ENCODE data around the gene OR1N2. TPM values are rescaled to one million over a fixed set of nuclear protein-coding genes. Genes with fewer than 3 reads are reported as not detected.
"Not testable (repeated sequence)": the region's sequence is repeated elsewhere in the genome, so short reads cannot be mapped to it uniquely, and the experiment has no call there.

Gene OR1N2
- total RNA-seq, 1 experiment from 2014 or later = not detected

- no peaks in the 10 kb centered on the region for H3K4me1 ChIP-seq (ENCODE audit: insufficient read depth, low read length, poor library complexity, severe bottlenecking)
- no peak for DNase-seq (ENCODE audit: low spot score)
- H3K4me3 ChIP-seq (ENCODE audit: low read depth, low read length, poor library complexity, severe bottlenecking) = no peak overlapping the region
- H3K27me3 ChIP-seq (replicated peaks; ENCODE audit: insufficient read depth, low read depth, low read length, poor library complexity) = no peaks in the 10 kb centered on the region
- H3K36me3 ChIP-seq (ENCODE audit: insufficient read depth, low read length, poor library complexity, severe bottlenecking) = no peaks in the 10 kb centered on the region
- POLR2A ChIA-PET (ENCODE audit: low non-redundant PET) = interaction anchor here (0.5 kb wide), 1 partner anchor 134 kb away, joined by 7 read pairs; no protein-coding TSS in a partner anchor
- intact Hi-C loops (cut with micrococcal nuclease; ENCODE audit: unreplicated experiment) = no loop called here
- H3K9me3 ChIP-seq (ENCODE audit: low read depth, low read length, poor library complexity, severe bottlenecking) = no peaks in the 10 kb centered on the region
- no peak overlapping the region for H3K27ac ChIP-seq (ENCODE audit: low read depth, low read length, poor library complexity, severe bottlenecking)
- TF ChIP-seq EZH2 (IDR thresholded peaks at IDR 0.05; ENCODE audit: borderline replicate concordance, low read depth, low read length, poor library complexity, severe bottlenecking) = no peak
- TF ChIP-seq CTCF (conservative IDR thresholded peaks at IDR 0.05; ENCODE audit: low read depth, low read length) = no peak
- CTCF ChIA-PET = no interaction called here
- no TSS peak for BruUV-seq (replicated peaks)
These were observed 19.5 kb downstream of the OR1N2 start for GRCh38 chr9:122572456-122572855.

- CTCF ChIA-PET = no interaction called here
- no peak for DNase-seq (ENCODE audit: low spot score)
- Histone ChIP-seq H3K36me3 (ENCODE audit: insufficient read depth, low read length, poor library complexity, severe bottlenecking) (no peaks in the 10 kb centered on the region), H3K27me3 (replicated peaks; ENCODE audit: insufficient read depth, low read depth, low read length, poor library complexity) (no peaks in the 10 kb centered on the region), H3K4me1 (ENCODE audit: insufficient read depth, low read length, poor library complexity, severe bottlenecking) (no peaks in the 10 kb centered on the region), H3K4me3 (ENCODE audit: low read depth, low read length, poor library complexity, severe bottlenecking) (no peak overlapping the region), H3K27ac (ENCODE audit: low read depth, low read length, poor library complexity, severe bottlenecking) (no peak overlapping the region), H3K9me3 (ENCODE audit: low read depth, low read length, poor library complexity, severe bottlenecking) (no peaks in the 10 kb centered on the region)
- POLR2A ChIA-PET (ENCODE audit: low non-redundant PET) = no interaction called here
- TF ChIP-seq CTCF (conservative IDR thresholded peaks at IDR 0.05; ENCODE audit: low read depth, low read length) (no peak), EZH2 (IDR thresholded peaks at IDR 0.05; ENCODE audit: borderline replicate concordance, low read depth, low read length, poor library complexity, severe bottlenecking) (no peak)
- intact Hi-C loops (cut with micrococcal nuclease; ENCODE audit: unreplicated experiment) = no loop called here
- no TSS peak for BruUV-seq (replicated peaks)
These were observed 27.0 kb downstream of the OR1N2 start for GRCh38 chr9:122579874-122580273.

- no peaks in the 10 kb centered on the region for H3K9me3 ChIP-seq (ENCODE audit: low read depth, low read length, poor library complexity, severe bottlenecking)
- intact Hi-C loops (cut with micrococcal nuclease; ENCODE audit: unreplicated experiment) = no loop called here
- no peak for DNase-seq (ENCODE audit: low spot score)
- no peaks in the 10 kb centered on the region for H3K36me3 ChIP-seq (ENCODE audit: insufficient read depth, low read length, poor library complexity, severe bottlenecking)
- H3K27me3 ChIP-seq (replicated peaks; ENCODE audit: insufficient read depth, low read depth, low read length, poor library complexity) = no peaks in the 10 kb centered on the region
- BruUV-seq (replicated peaks) = no TSS peak
- POLR2A ChIA-PET (ENCODE audit: low non-redundant PET) = no interaction called here
- CTCF ChIA-PET = no interaction called here
- H3K27ac ChIP-seq (ENCODE audit: low read depth, low read length, poor library complexity, severe bottlenecking) = no peak overlapping the region
- no peak for TF ChIP-seq EZH2 (IDR thresholded peaks at IDR 0.05; ENCODE audit: borderline replicate concordance, low read depth, low read length, poor library complexity, severe bottlenecking)
- TF ChIP-seq CTCF (conservative IDR thresholded peaks at IDR 0.05; ENCODE audit: low read depth, low read length) = no peak
- H3K4me3 ChIP-seq (ENCODE audit: low read depth, low read length, poor library complexity, severe bottlenecking) = no peak overlapping the region
- no peaks in the 10 kb centered on the region for H3K4me1 ChIP-seq (ENCODE audit: insufficient read depth, low read length, poor library complexity, severe bottlenecking)
These were observed 27.4 kb downstream of the OR1N2 start for GRCh38 chr9:122580360-122580759.

- H3K27ac ChIP-seq (ENCODE audit: low read depth, low read length, poor library complexity, severe bottlenecking); H3K4me3 ChIP-seq (ENCODE audit: low read depth, low read length, poor library complexity, severe bottlenecking); CTCF ChIA-PET; H3K36me3 ChIP-seq (ENCODE audit: insufficient read depth, low read length, poor library complexity, severe bottlenecking); POLR2A ChIA-PET (ENCODE audit: low non-redundant PET); H3K4me1 ChIP-seq (ENCODE audit: insufficient read depth, low read length, poor library complexity, severe bottlenecking); BruUV-seq (replicated peaks); H3K9me3 ChIP-seq (ENCODE audit: low read depth, low read length, poor library complexity, severe bottlenecking); intact Hi-C loops (cut with micrococcal nuclease; ENCODE audit: unreplicated experiment); DNase-seq (ENCODE audit: low spot score); H3K27me3 ChIP-seq (replicated peaks; ENCODE audit: insufficient read depth, low read depth, low read length, poor library complexity): not testable (repeated sequence)
These were observed 30.4 kb downstream of the OR1N2 start, which contains the start of gene OR1L8 for GRCh38 chr9:122583284-122583683. TSS of gene OR1L8 (minus strand) at chr9:122583384. CDS start at chr9:122568477, 14,907 bp downstream.

Measured in A673 (cell line).